Testis (tissue), 3 donors: ENCODE data around the gene ADAP1. TPM values are rescaled to one million over a fixed set of nuclear protein-coding genes. Genes with fewer than 3 reads are reported as not detected.
A peak's percentile ranks its signal among the peaks of the same experiment; 100 is the strongest.

Experiments
- DNase-seq: peaks from one replicate; pipeline ENCODE4 v3.0.0-alpha.2; 2019
- H3K27ac ChIP-seq, 2 donors: fragments of 200-600 bp; sonication (generic); one replicate each; pipeline ENCODE4 v1.5.1; 2019
- H3K27me3 ChIP-seq: fragments of 200-600 bp; sonication (generic); one replicate; pipeline ENCODE4 v1.5.1; 2019
- H3K36me3 ChIP-seq: fragments of 200-600 bp; sonication (generic); one replicate; pipeline ENCODE4 v1.5.1; 2017; ENCODE audit warnings: low read depth; ENCODE audit errors: missing control alignments
- H3K4me1 ChIP-seq: fragments of 200-600 bp; sonication (generic); one replicate; pipeline ENCODE4 v1.5.1; 2019
- H3K4me3 ChIP-seq, 2 donors: fragments of 200-600 bp; sonication (generic); one replicate each; pipeline ENCODE4 v1.5.1; 2017 to 2019
- H3K9me3 ChIP-seq: fragments of 200-600 bp; sonication (generic); one replicate; pipeline ENCODE4 v1.5.1; 2017
- CTCF ChIP-seq, 3 experiments: fragments of 450-650 bp in 2 of 3; fragments of 200-600 bp in 1 of 3; sonication (generic) in 1 of 3; IDR thresholded peaks; one replicate each; pipeline ENCODE4 v1.5.1; 2016 to 2019; ENCODE audit warnings: antibody characterized with exemption in 3 of 3, mild to moderate bottlenecking in 2 of 3, moderate library complexity in 1 of 3
- POLR2A ChIP-seq: fragments of 450-650 bp; IDR thresholded peaks from one replicate; pipeline ENCODE4 v1.6.1; 2017; ENCODE audit warnings: antibody characterized with exemption, mild to moderate bottlenecking, moderate library complexity
- WGBS, 2 donors: methylation state at CpG; one replicate each; pipeline ENCODE4 v1.1.5; 2018; 5-methylcytosine and 5-hydroxymethylcytosine counted together
- intact Hi-C: fragments of 100-400 bp; cut with DNase I; formaldehyde crosslinking; loops from one replicate; pipeline ENCODE4 v1.15.1; 2023; ENCODE audit warnings: low total_unique reads
- polyA plus RNA-seq: library from polyadenylated mRNA; stranded (reverse); fragments of 350-450 nt; fragmentation: Illumina TruSeq; extraction: RNeasy Lipid Tissue Mini Kit (QIAGEN cat#74804); gene quantifications from one replicate; pipeline ENCODE4 v1.2.3, GENCODE V29; 2014; ENCODE audit warnings: low read depth, low replicate concordance; ENCODE audit not compliant: insufficient read depth
- total RNA-seq, 2 donors: library from RNA; depleted of rRNA; stranded (reverse); fragments of >200 nt; gene quantifications; one replicate each; pipeline ENCODE4 v1.2.3, GENCODE V29; 2016

Gene ADAP1
- total and polyA plus RNA-seq, 3 donors from 2014 or later, result 2.4 to 10.9 (median 6.1) TPM

GRCh38 chr7:990352-990932, 36.0 kb upstream of the ADAP1 start:
- intact Hi-C loops, result loop anchor here (10.0 kb wide), 1 partner anchor 184 kb away; no protein-coding TSS in a partner anchor
- H3K27ac ChIP-seq, result no peak overlapping the region
- DNase-seq, result no peak

GRCh38 chr7:988963-989529, 34.6 kb upstream of the ADAP1 start:
- Histone ChIP-seq H3K4me3 (no peak overlapping the region), H3K4me1 (peaks cover 42% of the 10 kb centered on the region), H3K9me3 (no peaks in the 10 kb centered on the region), H3K27me3 (no peaks in the 10 kb centered on the region), H3K36me3 (no peaks in the 10 kb centered on the region), H3K27ac (no peak overlapping the region)
- no peak for DNase-seq
- intact Hi-C loops, result no loop called here
- TF ChIP-seq CTCF (IDR thresholded peaks at IDR 0.05), result no peak
- TF ChIP-seq POLR2A, result no peak
- WGBS, 2 donors, result 43 to 71% methylated on average over 4 to 15 of the region's 15 CpGs

More at GRCh38 chr7:990352-990932, 36.0 kb upstream of the ADAP1 start:
- H3K27me3 ChIP-seq, result no peaks in the 10 kb centered on the region
- no peak overlapping the region for H3K4me3 ChIP-seq
- H3K9me3 ChIP-seq, result no peaks in the 10 kb centered on the region
- TF ChIP-seq CTCF (IDR thresholded peaks at IDR 0.05) (no peak), POLR2A (no peak)
- peaks cover 42% of the 10 kb centered on the region for H3K4me1 ChIP-seq
- WGBS, 2 donors, result 84 to 91% methylated on average over 35 to 36 of the region's 36 CpGs
- no peaks in the 10 kb centered on the region for H3K36me3 ChIP-seq

- peak; percentile 47 for DNase-seq
Observed at GRCh38 chr7:988426-988911, 34.0 kb upstream of the ADAP1 start.

DNA sequence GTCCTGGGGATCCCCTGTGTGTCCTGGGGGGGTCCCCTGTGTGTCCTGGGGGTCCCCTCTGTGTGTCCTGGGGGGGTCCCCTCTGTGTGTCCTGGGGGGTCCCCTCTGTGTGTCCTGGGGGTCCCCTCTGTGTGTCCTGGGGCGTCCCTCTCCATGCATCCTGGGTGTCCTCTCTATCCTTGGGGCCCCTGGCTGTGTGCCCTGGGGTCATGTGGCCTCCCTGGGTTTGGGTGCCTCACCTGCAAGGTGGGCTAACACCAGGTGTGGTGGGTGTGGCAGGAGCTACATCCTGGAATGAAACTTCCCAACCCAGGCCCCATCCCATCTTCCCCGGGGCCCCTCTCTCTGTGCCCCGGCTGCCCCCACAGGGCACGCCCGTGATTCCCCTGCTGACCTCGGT, 33.4 kb upstream of the ADAP1 start:
- Histone ChIP-seq H3K36me3 (no peaks in the 10 kb centered on the region), H3K9me3 (no peaks in the 10 kb centered on the region), H3K27ac (no peak overlapping the region), H3K4me1 (peaks cover 35% of the 10 kb centered on the region), H3K27me3 (no peaks in the 10 kb centered on the region), H3K4me3 (no peak overlapping the region)
- intact Hi-C loops, result no loop called here
- TF ChIP-seq CTCF (IDR thresholded peaks at IDR 0.05) (no peak), POLR2A (no peak)
- 61 to 100% methylated on average over 1 to 6 of the region's 6 CpGs for WGBS, 2 donors
- DNase-seq, result no peak

More at GRCh38 chr7:988426-988911, 34.0 kb upstream of the ADAP1 start:
- intact Hi-C loops, result no loop called here
- Histone ChIP-seq H3K36me3 (no peaks in the 10 kb centered on the region), H3K27ac (no peak overlapping the region), H3K4me3 (no peak overlapping the region), H3K27me3 (no peaks in the 10 kb centered on the region), H3K4me1 (peaks cover 37% of the 10 kb centered on the region), H3K9me3 (no peaks in the 10 kb centered on the region)
- WGBS, 2 donors, result 40% methylated on average over 1 to 17 of the region's 24 CpGs
- TF ChIP-seq POLR2A (no peak), CTCF (IDR thresholded peaks at IDR 0.05) (no peak)
